ENCODE data around the gene MTA3. TPM values are rescaled to one million over a fixed set of nuclear protein-coding genes. Genes with fewer than 3 reads are reported as not detected.

The MTA3 gene
- total and polyA plus RNA-seq, 8 donors, result 23.9 to 82.8 (median 70.6) TPM

DNA sequence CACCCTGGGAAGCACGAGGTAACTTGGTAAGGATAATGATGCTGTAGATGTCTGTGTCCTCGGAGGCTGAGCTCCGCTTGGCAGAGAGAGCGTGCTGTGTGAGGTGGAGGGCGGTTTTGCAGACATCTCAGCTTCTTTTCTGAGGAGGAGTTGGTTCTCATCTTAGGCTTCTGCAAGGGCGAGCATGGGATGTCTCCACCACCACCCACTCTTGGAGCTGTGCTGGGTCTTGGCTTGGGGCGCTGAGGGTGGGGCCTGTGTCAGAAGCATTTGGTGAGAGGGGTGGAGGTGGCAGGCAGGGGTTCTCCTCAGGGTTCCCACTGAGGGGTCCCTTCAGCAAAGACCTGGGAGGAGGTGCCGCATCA, 186.3 kb downstream of the MTA3 start:
- DNase-seq (no peak), ATAC-seq (no peak)
- no peaks in the 10 kb centered on the region for H3K36me3 ChIP-seq
- peak overlapping the region in 1 of 2 donors; percentile 28 for H3K27ac ChIP-seq
- intact Hi-C loops (cut with DNase I), result no loop called here
- peaks cover 0 to 53% of the 10 kb centered on the region in 2 donors for H3K4me1 ChIP-seq
- H3K9me3 ChIP-seq, result no peaks in the 10 kb centered on the region
- TF ChIP-seq, protein P1, sequence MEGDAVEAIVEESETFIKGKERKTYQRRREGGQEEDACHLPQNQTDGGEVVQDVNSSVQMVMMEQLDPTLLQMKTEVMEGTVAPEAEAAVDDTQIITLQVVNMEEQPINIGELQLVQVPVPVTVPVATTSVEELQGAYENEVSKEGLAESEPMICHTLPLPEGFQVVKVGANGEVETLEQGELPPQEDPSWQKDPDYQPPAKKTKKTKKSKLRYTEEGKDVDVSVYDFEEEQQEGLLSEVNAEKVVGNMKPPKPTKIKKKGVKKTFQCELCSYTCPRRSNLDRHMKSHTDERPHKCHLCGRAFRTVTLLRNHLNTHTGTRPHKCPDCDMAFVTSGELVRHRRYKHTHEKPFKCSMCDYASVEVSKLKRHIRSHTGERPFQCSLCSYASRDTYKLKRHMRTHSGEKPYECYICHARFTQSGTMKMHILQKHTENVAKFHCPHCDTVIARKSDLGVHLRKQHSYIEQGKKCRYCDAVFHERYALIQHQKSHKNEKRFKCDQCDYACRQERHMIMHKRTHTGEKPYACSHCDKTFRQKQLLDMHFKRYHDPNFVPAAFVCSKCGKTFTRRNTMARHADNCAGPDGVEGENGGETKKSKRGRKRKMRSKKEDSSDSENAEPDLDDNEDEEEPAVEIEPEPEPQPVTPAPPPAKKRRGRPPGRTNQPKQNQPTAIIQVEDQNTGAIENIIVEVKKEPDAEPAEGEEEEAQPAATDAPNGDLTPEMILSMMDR (IDR thresholded peaks at IDR 0.05), result no peak
- no peaks in the 10 kb centered on the region for H3K27me3 ChIP-seq
- H3K4me3 ChIP-seq, result no peak overlapping the region

DNA sequence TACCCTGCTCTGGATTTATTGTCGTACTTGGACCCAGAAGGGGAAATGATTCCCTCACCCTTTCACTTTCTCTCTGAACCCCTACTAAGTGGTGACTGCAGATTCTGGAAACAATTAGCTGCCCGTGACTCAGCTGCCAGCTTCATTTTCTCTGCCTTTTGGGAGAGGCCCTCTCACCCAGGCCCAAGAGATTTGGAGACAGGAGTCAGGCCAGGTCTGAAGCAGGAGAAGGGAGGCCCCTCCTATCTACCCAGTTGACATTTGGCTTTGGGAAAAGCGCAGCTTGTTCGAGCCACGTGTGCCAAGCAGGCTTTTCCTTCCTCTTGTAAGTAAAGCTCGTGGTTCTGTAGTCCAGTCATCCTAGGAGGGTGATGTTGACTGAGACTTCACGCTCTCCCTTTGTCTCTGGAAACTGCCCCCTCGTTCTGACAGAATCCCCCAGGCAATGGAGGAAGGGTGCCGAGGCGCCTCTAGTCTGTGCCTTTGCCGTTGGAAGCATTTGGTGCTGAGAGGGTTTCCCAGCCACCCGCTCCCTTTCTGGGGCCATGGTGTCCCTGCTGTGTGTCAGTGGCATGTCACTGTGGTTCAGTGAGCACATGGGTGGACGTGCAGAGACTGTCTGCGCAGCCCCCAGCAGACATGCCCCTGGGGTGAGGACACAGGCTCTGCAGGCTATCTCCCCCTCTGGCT, 186.9 kb downstream of the MTA3 start:
- no peaks in the 10 kb centered on the region for H3K36me3 ChIP-seq
- peaks cover 0 to 53% of the 10 kb centered on the region in 2 donors for H3K4me1 ChIP-seq
- peak in 1 of 4 donors; percentile 54 for DNase-seq
- TF ChIP-seq, protein P1 (IDR thresholded peaks at IDR 0.05), result no peak
- no peaks in the 10 kb centered on the region for H3K27me3 ChIP-seq
- peak; percentile 16 for ATAC-seq
- peak overlapping the region in 1 of 2 donors; percentile 28 for H3K27ac ChIP-seq
- no peak overlapping the region for H3K4me3 ChIP-seq
- intact Hi-C loops (cut with DNase I), result no loop called here
- no peaks in the 10 kb centered on the region for H3K9me3 ChIP-seq

DNA sequence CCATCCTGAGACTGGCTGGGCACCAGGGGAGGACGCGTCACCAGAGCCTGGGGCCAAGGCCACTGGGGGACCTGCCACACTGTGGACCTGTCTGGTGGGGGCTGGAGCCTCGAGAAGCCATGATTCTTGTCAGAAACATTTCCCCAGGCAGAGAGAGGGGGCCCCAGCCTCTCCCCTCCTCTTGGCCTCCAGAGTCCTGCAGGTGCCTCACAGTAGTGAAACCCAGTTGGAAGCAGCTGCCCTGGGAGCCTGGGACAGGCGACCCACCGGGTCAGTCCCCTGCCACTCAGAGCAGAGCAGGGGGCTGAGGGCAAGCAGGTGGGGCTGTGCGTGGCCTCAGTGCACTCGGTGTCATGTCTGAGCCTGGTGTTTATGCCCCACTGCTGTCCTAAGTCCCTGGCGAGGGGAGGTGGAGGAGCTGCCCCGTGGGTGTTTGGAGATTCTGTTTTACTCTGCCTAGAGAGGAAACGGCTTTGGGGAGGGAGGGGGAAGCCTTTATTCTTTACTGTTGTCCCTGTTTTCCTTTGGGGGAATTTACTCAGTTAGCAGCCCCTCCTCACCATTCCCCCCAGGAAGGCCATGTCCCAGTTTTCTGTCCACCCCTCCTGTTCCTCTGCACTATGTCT, 187.8 kb downstream of the MTA3 start:
- no peak overlapping the region for H3K27ac ChIP-seq
- ATAC-seq (no peak), DNase-seq (peak in 1 of 4 donors; percentile 58)
- no peaks in the 10 kb centered on the region for H3K36me3 ChIP-seq
- intact Hi-C loops (cut with DNase I), result no loop called here
- H3K9me3 ChIP-seq, result no peaks in the 10 kb centered on the region
- no peaks in the 10 kb centered on the region for H3K27me3 ChIP-seq
- H3K4me1 ChIP-seq, result peaks cover 0 to 44% of the 10 kb centered on the region in 2 donors
- H3K4me3 ChIP-seq, result no peak overlapping the region
- TF ChIP-seq, protein P1 (IDR thresholded peaks at IDR 0.05), result no peak

DNA sequence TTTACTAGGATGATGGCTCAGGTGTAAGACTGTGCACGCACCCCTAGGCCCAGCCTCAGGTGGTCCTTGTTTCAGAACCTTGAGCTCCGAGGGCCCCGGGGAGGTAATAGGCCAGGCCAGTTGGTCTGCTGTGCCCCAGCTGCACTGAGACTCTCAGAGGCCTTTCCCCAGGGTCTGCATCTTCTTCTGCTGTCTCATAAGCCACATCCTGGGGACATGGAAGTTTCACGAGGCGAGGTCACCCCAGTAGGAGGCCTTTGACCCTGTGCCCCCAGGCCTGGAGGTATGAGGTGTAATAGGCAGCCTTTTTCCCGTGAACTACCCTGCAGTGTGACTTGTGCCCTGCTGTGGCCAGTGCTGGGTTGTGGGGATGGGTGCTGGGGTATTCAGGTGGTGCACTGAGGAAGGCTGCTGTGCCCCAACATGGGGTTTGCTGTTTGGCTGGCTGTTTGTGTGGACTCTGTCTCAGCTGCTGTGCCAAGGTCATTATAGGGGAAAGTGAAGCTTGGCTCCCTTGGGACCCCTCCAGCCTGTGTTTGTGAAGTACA, 188.6 kb downstream of the MTA3 start:
- Histone ChIP-seq H3K27me3 (no peaks in the 10 kb centered on the region), H3K9me3 (no peaks in the 10 kb centered on the region), H3K4me1 (peaks cover 0 to 37% of the 10 kb centered on the region in 2 donors), H3K4me3 (no peak overlapping the region), H3K27ac (no peak overlapping the region), H3K36me3 (no peaks in the 10 kb centered on the region)
- intact Hi-C loops (cut with DNase I), result no loop called here
- ATAC-seq, result no peak
- no peak for DNase-seq
- TF ChIP-seq, protein P1 (IDR thresholded peaks at IDR 0.05), result no peak

DNA sequence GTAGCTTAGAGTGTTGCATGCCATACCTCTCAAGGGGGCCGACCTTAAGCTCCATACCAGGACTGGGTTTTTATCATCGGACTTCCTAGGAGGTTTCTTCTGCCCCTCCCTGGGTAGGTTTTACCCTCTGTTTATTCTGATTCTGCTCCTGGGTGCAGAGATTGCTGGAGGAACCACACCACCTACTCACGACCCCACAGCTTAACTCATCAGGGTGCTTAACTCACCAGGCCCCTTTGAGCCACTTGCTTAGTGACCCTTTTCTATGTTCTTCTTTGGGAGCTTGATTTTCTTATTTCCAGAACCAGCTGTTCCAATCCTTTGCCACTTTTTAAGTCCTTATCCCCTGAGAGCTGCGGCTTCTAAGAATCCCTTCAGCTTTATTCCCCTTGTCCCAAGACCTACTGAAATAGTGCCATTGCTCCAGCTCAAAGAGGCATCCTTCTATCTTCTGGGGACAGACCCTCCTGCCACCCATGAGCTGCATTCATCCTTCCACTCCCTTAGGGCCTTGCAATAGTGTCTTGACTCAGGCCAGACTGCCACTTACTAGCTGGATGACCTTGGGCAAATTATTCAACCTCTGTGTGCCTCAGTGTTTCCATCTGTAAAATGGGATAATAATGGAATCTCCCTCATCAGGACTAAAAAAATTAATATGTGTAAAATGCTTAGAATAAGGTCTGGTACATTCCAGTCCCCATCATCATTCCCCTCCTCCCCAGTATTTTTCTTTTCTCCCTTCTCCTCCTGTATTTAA, 189.7 kb downstream of the MTA3 start:
- Histone ChIP-seq H3K9me3 (no peaks in the 10 kb centered on the region), H3K27me3 (no peaks in the 10 kb centered on the region), H3K27ac (no peak overlapping the region), H3K36me3 (no peaks in the 10 kb centered on the region), H3K4me1 (peaks cover 0 to 34% of the 10 kb centered on the region in 2 donors), H3K4me3 (no peak overlapping the region)
- ATAC-seq, result no peak
- no peak for DNase-seq
- TF ChIP-seq, protein P1 (IDR thresholded peaks at IDR 0.05), result no peak
- intact Hi-C loops (cut with DNase I), result no loop called here
